NCI-H526 (cell line): Measurements from ENCODE around the gene NDOR1.

ENCODE experiments used
- DNase-seq, 2 experiments: peaks; one replicate each; lab custom pipeline; 2025; lab: John Stamatoyannopoulos, UW

Gene NDOR1

DNA sequence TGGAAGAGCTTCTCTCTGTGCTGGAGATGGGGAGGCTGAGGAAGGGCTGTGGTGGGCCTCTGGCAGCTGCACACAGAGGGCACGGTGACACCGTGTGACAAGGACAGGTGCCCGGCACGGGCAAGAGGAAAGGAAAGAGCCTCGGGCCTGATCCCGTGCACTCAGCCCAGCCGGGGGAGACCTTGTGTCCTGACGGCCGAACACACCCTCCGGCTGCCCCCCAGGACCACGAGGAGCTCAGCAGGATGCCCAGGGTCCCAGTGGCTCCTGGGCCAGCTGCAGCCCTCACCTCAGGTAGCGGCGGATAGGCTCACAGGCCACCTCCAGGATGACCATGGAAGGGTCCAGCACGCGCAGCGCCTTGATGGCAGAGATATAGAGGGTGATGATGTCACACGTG is 22.7 kb upstream of the NDOR1 start:
- DNase-seq, result no peak

DNA sequence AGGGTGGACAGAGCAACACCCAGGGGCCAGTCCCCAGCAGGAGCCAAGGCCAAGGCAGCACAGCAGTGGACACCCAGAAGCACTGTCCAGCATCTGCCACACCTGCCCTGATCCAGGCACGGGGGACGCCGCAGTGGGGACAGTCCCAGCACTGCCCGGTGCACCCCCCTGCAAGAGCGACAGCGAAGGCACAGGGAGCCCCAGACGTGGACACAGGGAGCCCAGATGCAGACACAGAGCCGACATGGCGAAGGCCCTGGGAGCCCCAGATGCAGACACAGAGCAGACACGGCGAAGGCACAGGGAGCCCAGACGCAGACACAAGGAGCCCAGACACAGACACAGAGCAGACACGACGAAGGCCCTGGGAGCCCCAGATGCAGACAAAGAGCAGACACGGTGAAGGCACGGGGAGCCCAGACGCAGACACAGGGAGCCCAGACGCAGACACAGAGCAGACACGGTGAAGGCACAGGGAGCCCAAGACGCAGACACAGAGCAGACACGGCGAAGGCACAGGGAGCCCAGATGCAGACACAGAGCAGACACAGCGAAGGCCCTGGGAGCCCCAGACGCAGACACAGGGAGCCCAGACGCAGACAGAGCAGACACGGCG is 21.4 kb upstream of the NDOR1 start:
- no peak for DNase-seq

DNA sequence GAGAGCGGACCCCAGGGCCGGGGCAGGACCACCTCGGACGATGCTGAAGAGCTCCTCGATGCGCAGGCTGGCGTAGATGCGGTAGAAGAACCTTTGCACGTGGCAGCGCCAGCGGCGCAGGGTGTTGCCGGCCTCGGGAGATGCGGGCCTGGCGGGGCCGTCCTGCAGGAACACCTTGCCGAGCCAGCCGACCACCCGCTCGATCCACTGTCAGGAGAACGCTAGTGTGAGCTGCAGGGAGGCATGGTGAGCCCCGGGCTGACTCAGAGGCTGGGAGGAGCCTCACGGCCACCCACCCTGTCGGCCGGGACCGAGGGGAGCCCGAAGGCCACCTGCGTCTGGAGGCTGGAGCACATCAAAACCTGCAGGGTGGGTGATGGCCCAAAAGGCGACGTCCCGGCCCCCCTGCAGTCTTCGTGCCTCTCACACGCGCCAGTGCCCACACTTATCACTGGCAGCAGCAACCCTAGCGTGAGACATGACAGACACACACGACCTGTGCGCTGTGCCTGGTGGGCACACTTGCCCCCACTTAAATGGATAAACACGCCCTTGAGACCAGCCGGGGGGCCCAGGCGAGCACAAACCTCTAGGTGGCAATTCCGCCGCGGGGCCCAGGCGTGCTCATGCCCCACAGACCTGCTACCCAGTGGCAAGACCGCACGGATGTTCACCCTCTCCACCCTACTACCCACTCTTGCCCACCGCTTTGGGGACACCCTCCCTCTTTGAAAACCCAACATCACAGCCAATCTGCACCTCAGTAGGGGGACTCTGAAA is 20.4 kb upstream of the NDOR1 start:
- DNase-seq, result no peak

DNA sequence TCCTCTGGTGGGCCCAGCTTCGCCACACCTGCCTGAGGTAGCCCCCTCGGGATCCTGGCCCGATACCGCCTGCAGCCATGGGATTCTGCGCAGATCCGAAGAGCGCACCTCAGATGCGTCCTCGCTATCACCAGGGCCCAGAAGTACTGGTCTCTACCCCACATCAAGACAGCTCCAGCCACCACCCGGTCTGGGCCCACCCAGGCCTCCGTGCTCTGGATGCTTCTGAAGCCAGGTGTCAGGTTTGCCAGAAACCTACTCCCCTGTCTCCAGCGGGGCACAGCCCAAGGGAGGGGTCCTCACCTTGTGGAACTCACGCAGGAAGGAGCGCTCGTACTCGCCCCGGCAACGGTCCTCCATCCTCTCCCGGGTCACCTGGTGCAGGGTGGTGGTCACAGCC is 19.6 kb upstream of the NDOR1 start:
- DNase-seq, result no peak

DNA sequence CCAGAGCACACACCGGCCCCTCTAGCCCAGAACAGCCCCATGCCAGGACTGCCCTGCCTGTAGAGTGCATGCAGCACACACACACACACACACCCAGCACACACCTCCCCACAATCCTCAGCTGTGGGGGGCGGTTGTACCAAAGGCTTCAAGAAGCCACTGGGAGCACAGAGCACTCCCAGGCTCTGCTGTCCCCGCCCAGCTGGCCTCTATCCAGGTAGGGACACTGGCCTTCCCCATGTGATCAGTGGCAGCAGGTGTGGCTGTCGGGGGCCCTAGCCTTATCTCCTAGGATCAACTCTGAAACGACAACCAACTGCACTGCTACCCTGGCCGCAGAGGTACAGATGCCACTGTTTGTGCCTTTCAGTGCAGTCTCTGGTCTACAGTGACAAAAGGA is 19.1 kb upstream of the NDOR1 start:
- DNase-seq, result no peak

DNA sequence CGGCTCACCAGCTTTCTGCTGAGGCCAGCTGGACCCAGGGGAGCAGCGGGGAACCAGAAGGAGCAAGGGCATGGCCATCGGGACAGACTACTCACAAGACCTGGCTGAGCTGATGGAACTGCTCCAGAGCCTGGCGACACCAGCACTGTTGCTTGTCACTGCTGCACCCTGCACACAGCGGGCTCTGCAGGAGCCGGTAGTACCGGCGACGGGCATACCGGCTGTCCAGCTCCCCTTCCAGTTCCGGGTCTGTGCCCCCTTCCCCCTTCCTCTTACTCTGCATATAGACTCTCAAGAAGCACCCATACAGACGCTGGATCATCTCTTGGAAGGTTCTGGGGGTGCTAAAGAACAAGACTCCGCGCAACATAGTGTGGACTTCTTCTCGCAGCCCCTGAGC is 18.1 kb upstream of the NDOR1 start:
- no peak for DNase-seq

DNA sequence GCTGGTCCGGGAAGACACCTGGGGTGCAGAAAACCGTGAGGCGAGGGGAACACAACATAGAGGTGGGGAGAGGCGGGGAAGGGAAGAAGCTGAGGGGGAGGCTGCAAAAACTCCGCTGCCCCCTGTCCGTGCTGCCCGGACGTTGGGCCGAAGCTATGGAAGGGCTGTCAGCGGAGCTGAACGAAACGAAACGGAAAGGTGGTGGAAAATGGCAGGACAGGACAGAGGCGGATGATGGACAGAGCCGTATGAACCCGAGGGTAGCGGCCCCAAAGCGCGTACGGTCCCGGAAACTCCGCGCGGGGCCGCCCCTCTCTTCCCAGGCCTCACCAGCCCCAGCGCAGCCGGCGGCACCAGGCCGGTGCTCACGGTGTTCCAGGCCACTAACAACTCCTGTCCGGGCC is 17.4 kb upstream of the NDOR1 start:
- DNase-seq, result no peak

DNA sequence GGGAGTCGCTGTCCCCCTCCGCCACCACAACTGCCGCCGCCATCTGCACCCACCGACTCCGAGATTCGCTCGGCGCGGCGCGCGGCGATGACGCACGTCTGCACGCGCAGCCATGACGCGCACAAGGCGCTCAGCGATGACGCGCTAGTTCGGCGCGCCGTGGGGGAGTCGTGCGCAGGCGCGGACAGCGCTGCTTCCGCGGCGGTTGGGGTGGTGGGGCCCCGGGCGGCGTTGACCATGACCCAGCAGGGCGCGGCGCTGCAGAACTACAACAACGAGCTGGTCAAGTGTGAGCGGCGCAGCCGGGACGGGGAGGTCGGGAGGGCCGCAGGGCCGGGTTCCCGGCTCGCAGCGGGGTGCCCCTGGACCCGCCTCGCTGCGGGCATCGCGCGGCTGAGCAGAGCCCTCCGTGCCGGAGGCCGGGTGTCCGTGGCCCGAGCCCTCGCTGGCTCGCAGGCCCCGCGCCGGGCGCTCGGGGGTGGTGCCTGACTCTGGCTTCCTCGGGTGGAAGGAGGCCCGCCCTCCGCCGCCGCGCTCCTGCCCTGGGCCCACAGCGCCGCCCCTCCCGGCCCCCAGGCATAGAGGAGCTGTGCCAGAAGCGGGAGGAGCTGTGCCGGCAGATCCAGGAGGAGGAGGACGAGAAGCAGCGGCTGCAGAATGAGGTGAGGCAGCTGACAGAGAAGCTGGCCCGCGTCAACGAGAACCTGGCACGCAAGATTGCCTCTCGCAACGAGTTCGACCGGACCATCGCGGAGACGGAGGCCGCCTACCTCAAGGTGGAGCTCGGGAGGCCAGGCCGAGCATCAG is 16.8 kb upstream of the NDOR1 start, which contains the start of the genes ANAPC2 and SSNA1:
Gene ANAPC2, minus strand, starts transcription at position 71 of the 807 bp plus-strand sequence. Its CDS starts 28 bp downstream, at position 43.
Gene SSNA1, plus strand, starts transcription at position 187 of the 807 bp plus-strand sequence. Its CDS starts 51 bp downstream, at position 238.
- peak; percentile 56 to 89 for DNase-seq

DNA sequence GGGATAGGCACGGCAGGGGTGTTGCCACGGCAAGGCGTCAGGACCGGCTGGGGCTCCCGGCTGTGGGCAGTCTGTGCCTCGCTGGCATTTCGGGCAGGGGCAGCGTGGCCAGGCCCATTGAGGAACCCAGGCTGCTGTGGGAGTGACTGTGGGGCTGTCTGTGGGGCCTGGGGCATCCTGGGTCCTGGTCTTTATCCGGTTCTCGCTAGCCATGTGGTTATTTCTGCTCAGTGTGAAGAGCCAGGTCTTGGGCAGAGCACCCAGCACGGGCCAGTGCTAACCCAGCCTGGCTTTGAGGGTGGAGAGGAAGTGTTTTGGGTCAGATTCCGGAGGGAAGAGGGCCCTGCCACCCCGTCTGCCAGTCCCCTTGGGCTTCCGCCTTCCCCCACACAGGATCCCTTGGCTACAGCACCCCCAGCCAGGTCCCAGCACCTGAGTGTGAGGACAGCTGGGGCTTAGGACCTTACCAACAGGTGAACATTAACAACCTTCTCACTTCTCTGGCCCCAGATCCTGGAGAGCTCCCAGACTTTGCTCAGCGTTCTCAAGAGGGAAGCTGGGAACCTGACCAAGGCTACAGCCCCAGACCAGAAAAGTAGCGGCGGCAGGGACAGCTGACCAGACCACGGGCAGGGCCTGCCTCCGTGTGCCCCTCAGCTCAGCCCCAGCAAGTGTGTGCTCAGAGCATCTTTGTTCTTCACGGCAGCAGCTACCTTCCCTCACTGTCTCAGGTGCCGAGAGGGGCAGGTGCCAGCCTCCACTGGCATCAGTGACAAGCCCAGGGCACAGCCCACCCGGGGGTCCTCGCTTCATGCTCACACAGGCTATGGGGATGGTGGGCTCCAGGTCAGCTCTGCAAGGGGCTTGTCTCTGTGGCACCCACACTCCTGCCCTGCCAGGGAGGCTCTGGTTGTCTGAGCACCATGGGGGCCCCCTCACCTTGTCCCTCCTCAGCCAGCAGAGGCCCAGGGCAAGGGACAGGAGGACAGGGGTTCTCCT is 15.9 kb upstream of the NDOR1 start:
- DNase-seq, result no peak

DNA sequence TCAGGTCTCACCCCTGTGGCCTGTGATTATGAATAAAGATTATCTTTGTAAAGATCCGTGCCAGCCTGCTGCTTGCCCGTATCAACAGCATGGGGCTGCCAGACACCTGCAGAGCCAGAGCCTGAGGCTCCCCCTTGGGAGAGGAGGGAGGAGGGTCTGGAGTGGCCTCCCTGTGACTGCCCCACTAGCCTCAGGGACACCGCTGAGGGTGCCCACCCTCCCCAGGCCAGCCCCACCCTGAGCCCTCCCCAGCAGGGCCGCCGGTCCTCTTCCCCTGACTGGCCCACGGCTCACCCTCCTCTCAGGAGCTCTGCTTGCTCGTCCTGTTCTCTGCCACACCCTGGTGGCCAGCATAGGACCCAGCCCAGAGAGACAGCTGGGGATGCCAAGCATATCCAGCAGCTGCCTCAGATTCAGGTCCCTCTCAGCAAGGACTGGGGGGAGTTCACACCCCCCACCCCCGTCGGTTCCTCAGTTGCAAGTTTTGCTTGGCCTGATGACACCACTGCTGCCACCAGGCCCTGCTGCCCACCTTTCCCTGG is 15.1 kb upstream of the NDOR1 start:
- no peak for DNase-seq

DNA sequence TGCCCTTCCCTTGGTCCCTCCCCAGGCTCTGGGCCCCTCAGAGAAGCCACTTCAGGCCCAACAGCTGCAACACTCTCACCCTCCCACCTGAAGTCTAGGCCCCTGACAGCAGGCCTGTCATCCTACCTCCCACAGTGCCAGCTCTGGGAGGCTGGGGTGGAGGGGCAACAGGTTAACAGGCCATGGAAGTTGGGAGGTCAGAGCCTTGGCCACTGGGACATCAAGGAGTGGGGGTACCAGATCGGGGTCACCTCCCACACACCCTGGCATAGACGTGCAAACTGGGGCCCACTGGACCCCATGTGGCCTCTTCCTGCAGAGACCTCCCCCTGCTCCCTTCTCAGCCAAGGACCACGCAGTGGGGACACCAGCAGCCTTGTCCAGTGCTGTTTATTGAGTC is 14.3 kb upstream of the NDOR1 start:
- DNase-seq, result no peak

DNA sequence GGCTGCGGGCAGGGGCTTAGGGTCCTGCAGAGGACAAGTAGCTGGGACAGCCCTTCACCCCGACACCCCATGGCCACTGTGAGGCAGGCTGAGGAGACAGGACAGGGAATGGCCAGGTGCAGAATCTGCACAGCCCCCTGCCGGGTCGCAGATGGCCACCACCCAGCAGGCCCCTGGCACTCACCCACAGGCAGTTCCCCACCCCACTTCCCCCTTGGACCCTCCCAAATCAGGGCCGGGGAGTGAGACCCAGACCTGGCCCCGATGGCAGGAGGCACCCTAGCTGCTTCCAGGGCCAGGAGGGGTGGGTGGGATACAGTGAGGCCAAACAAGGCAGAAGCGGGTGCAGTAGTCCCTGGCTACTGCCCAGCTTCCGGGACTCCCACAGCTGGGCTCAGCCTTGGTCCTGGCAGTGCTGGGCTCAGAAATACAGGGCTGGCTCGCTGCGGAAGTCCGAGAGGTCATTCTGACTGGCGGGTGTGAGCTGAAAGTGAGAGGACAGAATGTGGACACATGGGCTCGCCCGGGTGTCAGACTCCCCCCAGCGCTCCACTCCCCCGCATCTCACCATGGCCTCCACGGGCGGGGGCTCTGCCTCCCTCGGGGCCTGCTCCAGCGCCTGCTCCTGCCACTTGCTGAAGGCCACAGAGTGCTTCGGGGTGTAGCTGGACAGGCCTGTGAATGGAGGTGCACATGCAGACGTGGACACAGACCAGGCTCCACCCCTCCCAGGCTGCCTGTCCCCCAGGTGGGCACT is 13.6 kb upstream of the NDOR1 start:
- no peak for DNase-seq

DNA sequence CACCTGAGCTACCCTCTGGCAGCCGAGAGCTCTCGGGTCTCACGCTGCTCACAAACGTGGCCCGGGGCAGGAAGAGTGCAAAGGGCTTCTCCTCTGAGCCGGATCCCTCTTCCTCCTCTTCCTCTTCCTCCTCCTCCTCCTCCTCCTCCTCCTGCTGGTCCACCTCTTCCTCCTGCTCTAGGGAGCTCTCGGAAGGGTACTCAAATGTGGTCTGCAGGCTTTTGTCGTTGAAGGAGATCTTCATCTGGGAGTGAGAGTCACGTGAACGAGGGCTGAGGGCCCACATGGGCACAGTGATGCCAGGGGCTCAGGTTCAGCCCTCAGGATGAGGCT is 13.1 kb upstream of the NDOR1 start:
- no peak for DNase-seq

DNA sequence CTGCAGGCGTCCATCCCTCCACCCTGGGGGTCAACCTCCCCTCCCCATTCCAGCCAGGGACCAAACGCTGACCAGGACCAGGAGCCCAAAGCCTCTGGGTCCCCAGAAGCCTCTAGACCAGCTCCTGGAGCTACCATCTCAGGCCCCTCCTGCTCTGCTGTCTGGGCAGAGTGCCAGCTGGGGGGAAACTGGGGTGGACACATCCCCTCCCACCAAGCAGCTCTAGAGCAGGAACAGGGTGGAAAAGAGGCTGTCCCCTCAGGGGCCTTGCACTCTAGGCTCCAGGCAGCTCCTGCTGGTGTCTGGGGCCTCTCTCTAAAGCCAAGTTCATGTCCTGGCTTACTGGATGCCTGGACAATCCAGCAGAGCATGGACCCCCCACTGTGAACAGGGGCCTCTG is 12.6 kb upstream of the NDOR1 start:
- DNase-seq, result no peak

DNA sequence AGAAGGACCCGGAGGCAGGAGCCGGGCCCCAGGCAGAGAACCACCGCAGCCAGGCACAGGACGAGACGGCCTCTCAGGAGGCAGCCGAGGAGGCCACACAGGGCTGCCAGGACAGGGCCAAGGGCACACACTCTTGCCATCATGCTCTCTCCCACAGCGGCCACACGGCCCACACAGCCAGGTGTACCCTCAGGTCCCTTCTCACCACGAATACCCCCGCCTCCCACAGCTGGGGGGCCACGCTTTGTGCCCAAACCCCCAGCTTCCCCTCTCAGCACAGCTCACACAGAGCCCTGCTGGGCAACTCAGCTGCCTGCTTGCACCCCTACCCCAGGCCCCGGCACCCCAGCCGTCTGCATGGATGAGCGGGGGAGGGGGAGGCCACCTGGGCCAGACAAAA is 11.7 kb upstream of the NDOR1 start:
- DNase-seq, result no peak

DNA sequence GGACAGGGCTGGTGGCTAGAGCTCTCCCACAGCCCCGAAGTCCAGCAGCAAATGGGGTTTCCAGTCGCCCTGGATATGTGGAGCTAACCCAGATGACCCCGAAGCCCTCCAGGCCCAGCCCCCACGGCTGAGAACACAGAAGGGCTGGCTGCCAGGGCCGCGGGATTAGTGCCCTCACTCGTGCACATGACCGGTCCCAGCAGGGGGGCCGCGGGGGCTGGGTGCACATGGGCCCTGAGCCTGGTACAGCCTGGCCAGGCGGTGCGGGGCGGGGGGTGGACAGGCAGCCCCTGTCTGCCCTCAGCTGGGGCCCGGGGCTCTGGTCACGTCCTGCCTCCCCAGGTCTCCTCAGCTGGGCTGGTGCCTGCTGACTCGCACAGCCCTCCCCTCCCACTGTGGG is 11.1 kb upstream of the NDOR1 start:
- DNase-seq, result no peak

DNA sequence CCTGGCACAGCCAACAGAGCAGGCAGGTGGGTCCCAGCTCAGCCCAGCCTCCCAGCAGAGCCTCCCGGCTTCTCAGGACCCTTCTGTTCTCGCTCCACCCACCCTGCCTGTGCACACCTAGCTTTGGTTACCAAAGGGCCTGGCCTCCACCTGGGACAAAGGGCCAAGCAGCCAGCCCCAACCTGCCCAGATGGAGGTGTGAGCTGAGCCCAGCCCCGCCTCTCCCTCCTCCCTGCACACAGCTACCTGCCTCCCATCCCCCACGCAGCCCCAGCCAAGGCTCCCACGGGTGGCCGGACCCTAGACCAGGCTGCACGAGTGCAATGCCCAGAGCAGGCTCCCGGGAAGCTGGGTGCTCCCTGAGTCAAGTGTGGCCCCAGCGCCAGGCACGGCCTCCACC is 10.6 kb upstream of the NDOR1 start:
- DNase-seq, result peak in 1 of 2 experiments; percentile 40

DNA sequence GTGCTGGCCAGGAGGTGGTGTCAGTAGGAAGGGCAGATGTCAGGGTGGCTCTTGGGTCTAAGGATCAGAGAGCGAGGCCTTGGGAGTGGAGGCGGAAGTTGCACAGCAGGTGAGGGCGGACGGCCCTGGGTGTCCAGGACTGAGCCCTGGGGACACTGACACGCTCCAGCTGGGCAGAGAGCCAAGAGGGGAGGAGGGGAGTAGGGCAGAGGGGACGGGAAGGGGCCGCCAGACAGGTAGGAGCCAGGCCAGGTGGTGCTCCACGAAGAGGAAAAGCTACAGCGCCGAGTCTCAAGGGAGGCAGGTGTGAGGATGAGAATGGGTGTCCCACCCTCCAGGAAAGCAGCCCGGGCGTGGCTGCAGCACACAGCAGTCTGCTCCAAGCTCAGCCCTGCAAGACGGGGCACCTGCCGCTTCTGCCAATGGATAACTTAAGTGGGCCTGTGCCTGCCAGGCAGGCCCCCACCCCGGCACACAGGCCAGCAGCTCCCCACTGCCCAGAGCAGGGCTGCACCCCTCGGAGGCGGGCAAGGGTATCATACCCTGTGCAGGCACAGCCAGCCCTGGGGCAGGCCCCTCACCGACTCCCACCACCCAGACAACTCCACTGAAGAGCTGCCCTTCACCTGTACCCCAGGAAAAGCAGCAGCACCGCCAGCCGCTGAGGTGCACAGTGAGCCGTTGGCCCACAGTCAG is 9.8 kb upstream of the NDOR1 start:
- DNase-seq, result peak; percentile 85 to 95

DNA sequence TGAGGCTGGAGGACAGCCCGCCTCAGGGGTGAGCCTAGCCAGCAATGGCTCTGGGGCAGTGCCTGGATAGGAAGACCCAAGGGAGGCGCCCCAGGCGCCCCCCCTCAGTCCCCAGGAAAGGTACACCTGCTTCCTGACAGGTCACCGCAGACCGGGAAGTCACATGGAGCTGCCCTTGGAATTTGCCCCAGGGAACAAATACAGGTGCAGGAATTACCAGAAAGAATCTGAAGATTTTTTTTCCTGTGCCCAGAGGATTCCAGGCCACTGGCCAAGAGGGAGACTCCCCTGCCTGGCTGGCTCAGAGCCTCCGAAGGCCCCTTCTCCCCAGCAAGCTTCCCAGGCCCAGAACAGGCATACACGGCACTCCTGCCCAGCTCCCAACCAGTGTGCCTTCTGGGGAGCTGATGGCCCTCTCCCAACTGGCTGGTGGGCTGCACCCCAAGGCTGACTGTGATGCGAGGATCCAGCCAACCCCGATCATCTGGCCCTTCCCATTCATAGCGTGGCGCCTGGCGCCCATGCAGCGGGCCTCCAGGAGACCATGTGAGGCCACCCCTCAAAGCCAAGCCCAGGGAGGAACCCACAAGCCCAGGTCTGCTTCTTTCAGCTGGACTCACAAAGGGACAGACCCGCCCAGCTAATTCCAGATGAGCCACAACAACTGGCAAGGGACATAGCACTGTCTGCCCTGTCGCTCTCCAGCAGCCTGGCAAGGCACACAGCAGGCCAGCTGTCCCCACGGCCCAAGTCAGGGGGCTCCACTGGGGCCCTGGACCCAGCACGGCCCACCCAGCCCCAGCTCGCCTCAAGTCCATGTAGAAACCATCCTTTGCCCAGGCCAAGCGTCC is 7.2 kb upstream of the NDOR1 start:
- DNase-seq, result no peak
